Smooth muscle cell (in vitro differentiated cells): ENCODE data around the gene ZBTB12. TPM values are rescaled to one million over a fixed set of nuclear protein-coding genes. Genes with fewer than 3 reads are reported as not detected.

Experiments used
- DNase-seq: peaks from one replicate; lab custom pipeline; 2025; ENCODE audit not compliant: unreplicated experiment; lab: John Stamatoyannopoulos, UW
- H2AFZ ChIP-seq: fragments of 200-600 bp; sonication (generic); 2 replicates; pipeline ENCODE4 v1.6.0; 2016; ENCODE audit warnings: antibody characterized with exemption, low read depth, mild to moderate bottlenecking
- H3F3A ChIP-seq: fragments of 200-600 bp; sonication (generic); 2 replicates; pipeline ENCODE4 v1.6.0; 2017; ENCODE audit warnings: antibody characterized with exemption, low read depth
- H3K27ac ChIP-seq: fragments of 200-600 bp; sonication (generic); 2 replicates; pipeline ENCODE4 v1.5.1; 2016; ENCODE audit warnings: low read depth, mild to moderate bottlenecking
- H3K27me3 ChIP-seq: fragments of 200-600 bp; sonication (generic); 2 replicates; pipeline ENCODE4 v1.6.1; 2016; ENCODE audit warnings: low read depth, mild to moderate bottlenecking
- H3K36me3 ChIP-seq: fragments of 200-600 bp; sonication (generic); 2 replicates; pipeline ENCODE4 v1.5.1; 2016; ENCODE audit warnings: low read depth
- H3K4me1 ChIP-seq: fragments of 200-600 bp; sonication (generic); 2 replicates; pipeline ENCODE4 v1.5.1; 2016; ENCODE audit warnings: low read depth
- H3K4me2 ChIP-seq: fragments of 200-600 bp; sonication (generic); 2 replicates; pipeline ENCODE4 v1.6.0; 2016; ENCODE audit warnings: mild to moderate bottlenecking
- H3K4me3 ChIP-seq: fragments of 200-600 bp; sonication (generic); 2 replicates; pipeline ENCODE4 v1.5.1; 2016; ENCODE audit warnings: mild to moderate bottlenecking
- H3K79me2 ChIP-seq: fragments of 200-600 bp; sonication (generic); 2 replicates; pipeline ENCODE4 v1.6.0; 2016; ENCODE audit warnings: low read depth, mild to moderate bottlenecking
- H3K9ac ChIP-seq: fragments of 200-600 bp; sonication (generic); 2 replicates; pipeline ENCODE4 v1.6.0; 2016; ENCODE audit warnings: low read depth
- H3K9me3 ChIP-seq: fragments of 200-600 bp; sonication (generic); replicated peaks from 2 replicates; pipeline ENCODE4 v1.5.1; 2016; ENCODE audit warnings: low read depth
- H4K20me1 ChIP-seq: fragments of 200-600 bp; sonication (generic); 2 replicates; pipeline ENCODE4 v1.6.0; 2016; ENCODE audit warnings: low read depth
- CTCF ChIP-seq: fragments of 200-600 bp; sonication (generic); IDR thresholded peaks from 2 replicates; pipeline ENCODE4 v1.5.1; 2017; ENCODE audit warnings: borderline replicate concordance, mild to moderate bottlenecking, antibody characterized with exemption; ENCODE audit not compliant: insufficient read depth, poor library complexity, severe bottlenecking
- WGBS: methylation state at CpG from one replicate; pipeline ENCODE4 v1.1.7; 2016; ENCODE audit warnings: low lambda C conversion rate; 5-methylcytosine and 5-hydroxymethylcytosine counted together
- polyA plus RNA-seq: library from polyadenylated mRNA; unstranded; fragments of >200 nt; fragmentation: Nextera tagmentation; extraction: Ambion mirVana; gene quantifications from 2 replicates; pipeline ENCODE4 v1.2.1, GENCODE V29; 2016
- total RNA-seq: library from RNA; depleted of rRNA; stranded (reverse); fragments of >200 nt; gene quantifications from 2 replicates; pipeline ENCODE4 v1.2.3, GENCODE V29; 2014

Gene ZBTB12
- total and polyA plus RNA-seq, 2 experiments from 2014 or later, result 0.04 TPM; not detected in 1

GRCh38 chr6:31887173-31888007 lies 14.5 kb downstream of the ZBTB12 start:
- H3K4me1 ChIP-seq, result no peaks in the 10 kb centered on the region
- no peak overlapping the region for H3K4me2 ChIP-seq
- H3K9me3 ChIP-seq, result no peaks in the 10 kb centered on the region
- H3K79me2 ChIP-seq, result no peaks in the 10 kb centered on the region
- 97% methylated on average over 14 of the region's 19 CpGs for WGBS
- DNase-seq, result no peak
- no peak for TF ChIP-seq CTCF
- no peaks in the 10 kb centered on the region for H3F3A ChIP-seq
- H2AFZ ChIP-seq, result no peak overlapping the region
- H3K9ac ChIP-seq, result no peak overlapping the region
- no peaks in the 10 kb centered on the region for H3K27me3 ChIP-seq
- no peak overlapping the region for H3K27ac ChIP-seq
- no peaks in the 10 kb centered on the region for H3K36me3 ChIP-seq
- no peaks in the 10 kb centered on the region for H4K20me1 ChIP-seq
- no peak overlapping the region for H3K4me3 ChIP-seq

- Histone ChIP-seq H3K4me2 (no peak overlapping the region), H3K9ac (no peak overlapping the region), H3K36me3 (no peaks in the 10 kb centered on the region), H4K20me1 (no peaks in the 10 kb centered on the region), H3K4me3 (no peak overlapping the region), H3K27me3 (no peaks in the 10 kb centered on the region), H3K9me3 (no peaks in the 10 kb centered on the region), H2AFZ (no peak overlapping the region), H3K79me2 (no peaks in the 10 kb centered on the region), H3K4me1 (no peaks in the 10 kb centered on the region), H3F3A (no peaks in the 10 kb centered on the region), H3K27ac (no peak overlapping the region)
- WGBS, result 98% methylated on average over 18 of the region's 18 CpGs
- no peak for DNase-seq
- no peak for TF ChIP-seq CTCF
Measured at GRCh38 chr6:31886541-31886991, 15.3 kb downstream of the ZBTB12 start.

GRCh38 chr6:31884528-31885035 lies 17.3 kb downstream of the ZBTB12 start:
- H3K36me3 ChIP-seq, result no peaks in the 10 kb centered on the region
- H2AFZ ChIP-seq, result no peak overlapping the region
- no peaks in the 10 kb centered on the region for H3F3A ChIP-seq
- no peaks in the 10 kb centered on the region for H3K9me3 ChIP-seq
- no peak for TF ChIP-seq CTCF
- no peak overlapping the region for H3K4me2 ChIP-seq
- no peaks in the 10 kb centered on the region for H3K27me3 ChIP-seq
- H4K20me1 ChIP-seq, result no peaks in the 10 kb centered on the region
- no peak overlapping the region for H3K9ac ChIP-seq
- no peak overlapping the region for H3K4me3 ChIP-seq
- no peak for DNase-seq
- no peaks in the 10 kb centered on the region for H3K79me2 ChIP-seq
- no peaks in the 10 kb centered on the region for H3K4me1 ChIP-seq
- WGBS, result 97% methylated on average over 22 of the region's 22 CpGs
- no peak overlapping the region for H3K27ac ChIP-seq
